Activated CD8-positive, alpha-beta memory T cell treated with anti-CD3 and anti-CD28 coated beads, Interleukin-2, amount 10 ng/mL, durations not matched to agents 7 days and 5 days (primary cell): Measurements from ENCODE around the gene CPNE7. TPM values are rescaled to one million over a fixed set of nuclear protein-coding genes. Genes with fewer than 3 reads are reported as not detected.

Experiments used
- ATAC-seq: fragments of 150-1000 bp; cut with Tn5 transposase; one replicate; pipeline ENCODE4 v1.10.0; 2021; ENCODE audit warnings: moderate library complexity
- CTCF ChIA-PET: fragments of 350-600 bp; sonication (Branson Sonifier 250); formaldehyde crosslinking; loops from one replicate; lab custom pipeline; 2021; ENCODE audit warnings: antibody characterized with exemption; lab: Charles Lee
- DNase-seq: peaks from one replicate; pipeline ENCODE4 v3.0.0-alpha.2; 2020
- H3K27ac Mint-ChIP-seq: one replicate; pipeline ENCODE4 v1.8.0; 2021; ENCODE audit warnings: mild to moderate bottlenecking, mixed read lengths
- H3K27me3 Mint-ChIP-seq: one replicate; pipeline ENCODE4 v1.8.0; 2021; ENCODE audit warnings: mixed read lengths
- H3K36me3 Mint-ChIP-seq: one replicate; pipeline ENCODE4 v1.8.0; 2021; ENCODE audit warnings: mild to moderate bottlenecking, mixed read lengths
- H3K4me1 Mint-ChIP-seq: one replicate; pipeline ENCODE4 v1.8.0; 2021; ENCODE audit warnings: mixed read lengths
- H3K4me3 Mint-ChIP-seq: one replicate; pipeline ENCODE4 v1.8.0; 2021; ENCODE audit warnings: mild to moderate bottlenecking, moderate library complexity, mixed read lengths
- H3K9me3 Mint-ChIP-seq: one replicate; pipeline ENCODE4 v1.8.0; 2022; ENCODE audit warnings: low read depth, mixed read lengths
- total RNA-seq, 2 experiments: library from RNA; stranded (reverse); gene quantifications; one replicate each; pipeline ENCODE4 v1.2.3, GENCODE V29; 2021

CPNE7 gene
- total RNA-seq, 2 experiments from 2014 or later: 0.38 to 3.1 TPM

DNA sequence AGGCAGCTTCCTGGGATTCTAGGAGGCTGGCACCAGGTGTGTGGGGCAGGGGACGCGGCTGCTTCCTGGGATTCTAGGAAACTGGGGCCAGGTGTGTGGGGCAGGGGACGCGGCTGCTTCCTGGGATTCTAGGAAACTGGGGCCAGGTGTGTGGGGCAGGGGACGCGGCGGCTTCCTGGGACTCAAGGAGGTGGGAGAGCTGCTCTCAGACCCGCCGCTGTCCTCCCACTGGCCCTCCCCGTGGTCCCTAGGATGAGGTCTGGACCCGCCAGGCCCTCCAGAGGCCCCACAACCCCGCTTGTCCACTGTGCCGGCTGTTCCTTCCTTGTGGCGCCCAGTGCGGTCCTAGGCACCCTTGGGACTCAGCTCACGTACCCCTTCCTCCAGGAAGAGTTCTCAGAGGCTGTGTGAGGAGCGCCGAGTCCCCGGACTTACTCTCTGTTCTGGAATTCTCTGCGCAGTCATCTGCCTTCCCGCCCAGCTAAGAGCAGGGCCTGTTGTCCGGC is 38.4 kb downstream of the CPNE7 start:
- Mint-ChIP-seq H3K27me3 (peaks cover 3% of the 10 kb centered on the region), H3K4me1 (peaks cover 9% of the 10 kb centered on the region), H3K36me3 (peaks cover 5% of the 10 kb centered on the region), H3K9me3 (peaks cover 7% of the 10 kb centered on the region), H3K27ac (no peak overlapping the region), H3K4me3 (no peak overlapping the region)
- ATAC-seq: no peak
- no peak for DNase-seq
- CTCF ChIA-PET: no interaction called here

DNA sequence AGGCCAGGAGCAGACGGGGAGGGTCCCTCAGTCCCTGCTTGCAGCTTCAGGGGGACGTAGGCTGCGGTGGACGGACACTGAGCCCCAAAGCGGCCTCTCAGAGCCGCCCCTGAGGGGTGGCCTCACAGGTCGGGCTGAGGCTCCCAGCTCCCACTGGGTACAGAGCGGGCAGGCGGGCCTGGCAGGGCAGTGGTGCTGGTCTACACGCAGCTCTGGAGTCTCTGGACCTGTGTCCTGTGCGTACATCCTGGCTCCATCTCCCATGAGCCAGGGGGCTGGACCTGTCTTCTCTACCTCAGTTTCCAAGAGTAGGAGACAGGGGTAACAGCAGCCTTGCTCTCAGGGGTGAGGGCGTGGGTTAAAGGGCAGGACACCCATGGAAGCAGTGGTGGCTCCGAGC is 39.6 kb downstream of the CPNE7 start:
- Mint-ChIP-seq H3K27ac (no peak overlapping the region), H3K4me1 (peaks cover 9% of the 10 kb centered on the region), H3K4me3 (no peak overlapping the region), H3K27me3 (peaks cover 3% of the 10 kb centered on the region), H3K9me3 (peaks cover 7% of the 10 kb centered on the region), H3K36me3 (peaks cover 5% of the 10 kb centered on the region)
- DNase-seq: no peak
- CTCF ChIA-PET: no interaction called here
- no peak for ATAC-seq

DNA sequence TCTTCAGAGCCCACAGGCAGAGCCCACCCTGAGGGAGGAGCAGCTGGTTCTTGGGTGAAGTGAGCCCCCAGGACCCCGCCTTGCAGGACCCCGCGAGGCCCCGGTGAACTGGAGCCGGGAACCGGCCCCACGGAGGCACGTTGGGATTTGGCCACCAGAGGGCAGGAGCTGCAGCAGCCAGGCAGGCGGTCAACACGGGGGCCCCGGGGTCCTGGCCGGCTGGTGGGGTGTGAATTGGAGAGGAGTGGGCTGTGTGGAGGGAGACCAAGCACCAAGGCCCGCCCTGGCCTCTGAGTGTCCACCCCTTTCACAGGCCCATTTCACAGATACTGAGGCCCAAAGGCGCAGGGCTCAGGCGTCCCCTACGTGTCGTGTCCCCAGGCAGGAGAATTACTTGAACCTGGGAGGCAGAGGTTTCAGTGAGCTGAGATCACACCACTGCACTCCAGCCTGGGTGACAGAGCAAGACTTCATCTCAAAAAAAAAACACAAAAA is 40.1 kb downstream of the CPNE7 start:
- no peak for DNase-seq

DNA sequence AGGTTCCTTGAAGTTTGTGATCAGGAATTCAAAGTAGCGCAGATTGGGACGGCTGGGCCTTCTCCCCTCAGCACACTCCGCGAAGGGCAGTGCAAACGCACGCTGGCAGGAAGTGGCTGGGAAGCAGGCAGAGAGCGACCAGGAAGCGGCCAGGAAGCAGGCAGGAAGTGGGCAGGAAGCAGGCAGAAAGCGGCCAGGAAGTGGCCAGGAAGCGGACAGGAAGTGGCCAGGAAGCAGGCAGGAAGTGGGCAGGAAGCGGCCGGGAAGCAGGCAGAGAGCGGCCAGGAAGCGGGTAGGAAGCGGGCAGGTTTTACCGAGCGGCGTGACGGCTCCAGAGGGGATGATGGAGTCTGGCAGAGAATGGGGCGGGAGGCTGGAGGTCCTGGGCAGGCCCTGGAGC is 41.1 kb downstream of the CPNE7 start:
- H3K36me3 Mint-ChIP-seq: peaks cover 5% of the 10 kb centered on the region
- CTCF ChIA-PET: interaction anchor here (0.7 kb wide), 1 partner anchor 449 kb away, joined by 3 read pairs; no protein-coding TSS in a partner anchor
- DNase-seq (no peak), ATAC-seq (peak; percentile 16)
- peak overlapping the region; percentile 26 for H3K4me3 Mint-ChIP-seq
- peak overlapping the region; percentile 91 for H3K27ac Mint-ChIP-seq
- H3K27me3 Mint-ChIP-seq: no peaks in the 10 kb centered on the region
- peaks cover 7% of the 10 kb centered on the region for H3K9me3 Mint-ChIP-seq
- peaks cover 9% of the 10 kb centered on the region for H3K4me1 Mint-ChIP-seq

More for the DNA sequence above, 40.1 kb downstream of the CPNE7 start:
- Mint-ChIP-seq H3K4me1 (peaks cover 9% of the 10 kb centered on the region), H3K27ac (no peak overlapping the region), H3K36me3 (peaks cover 5% of the 10 kb centered on the region), H3K27me3 (no peaks in the 10 kb centered on the region), H3K9me3 (peaks cover 7% of the 10 kb centered on the region), H3K4me3 (no peak overlapping the region)
- CTCF ChIA-PET: no interaction called here
- no peak for ATAC-seq

DNA sequence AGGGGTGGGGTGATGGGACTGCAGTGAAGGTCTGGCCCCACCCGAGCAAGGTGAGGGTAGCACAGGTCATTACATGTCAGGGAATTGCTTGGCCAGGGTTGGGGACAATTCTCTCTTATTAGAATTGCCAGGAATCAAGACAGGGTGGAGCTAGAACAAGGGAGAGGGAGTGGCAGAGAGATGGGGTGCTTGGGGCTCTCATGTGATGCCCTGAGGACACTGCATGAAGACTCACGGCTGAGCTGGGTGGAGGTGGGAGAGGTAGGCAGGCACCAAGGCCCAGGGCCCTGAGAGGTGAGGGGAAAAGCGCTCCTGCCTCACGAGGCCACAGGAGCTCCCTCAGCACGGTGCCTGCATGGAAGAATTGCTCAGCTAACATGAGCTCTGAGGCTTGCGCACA is 41.5 kb downstream of the CPNE7 start:
- H3K36me3 Mint-ChIP-seq: peaks cover 5% of the 10 kb centered on the region
- CTCF ChIA-PET: interaction anchor here (0.7 kb wide), 1 partner anchor 448 kb away, joined by 3 read pairs; no protein-coding TSS in a partner anchor
- DNase-seq (no peak), ATAC-seq (no peak)
- peaks cover 9% of the 10 kb centered on the region for H3K4me1 Mint-ChIP-seq
- H3K9me3 Mint-ChIP-seq: peaks cover 7% of the 10 kb centered on the region
- H3K4me3 Mint-ChIP-seq: no peak overlapping the region
- H3K27me3 Mint-ChIP-seq: peaks cover 3% of the 10 kb centered on the region
- H3K27ac Mint-ChIP-seq: peak overlapping the region; percentile 91

DNA sequence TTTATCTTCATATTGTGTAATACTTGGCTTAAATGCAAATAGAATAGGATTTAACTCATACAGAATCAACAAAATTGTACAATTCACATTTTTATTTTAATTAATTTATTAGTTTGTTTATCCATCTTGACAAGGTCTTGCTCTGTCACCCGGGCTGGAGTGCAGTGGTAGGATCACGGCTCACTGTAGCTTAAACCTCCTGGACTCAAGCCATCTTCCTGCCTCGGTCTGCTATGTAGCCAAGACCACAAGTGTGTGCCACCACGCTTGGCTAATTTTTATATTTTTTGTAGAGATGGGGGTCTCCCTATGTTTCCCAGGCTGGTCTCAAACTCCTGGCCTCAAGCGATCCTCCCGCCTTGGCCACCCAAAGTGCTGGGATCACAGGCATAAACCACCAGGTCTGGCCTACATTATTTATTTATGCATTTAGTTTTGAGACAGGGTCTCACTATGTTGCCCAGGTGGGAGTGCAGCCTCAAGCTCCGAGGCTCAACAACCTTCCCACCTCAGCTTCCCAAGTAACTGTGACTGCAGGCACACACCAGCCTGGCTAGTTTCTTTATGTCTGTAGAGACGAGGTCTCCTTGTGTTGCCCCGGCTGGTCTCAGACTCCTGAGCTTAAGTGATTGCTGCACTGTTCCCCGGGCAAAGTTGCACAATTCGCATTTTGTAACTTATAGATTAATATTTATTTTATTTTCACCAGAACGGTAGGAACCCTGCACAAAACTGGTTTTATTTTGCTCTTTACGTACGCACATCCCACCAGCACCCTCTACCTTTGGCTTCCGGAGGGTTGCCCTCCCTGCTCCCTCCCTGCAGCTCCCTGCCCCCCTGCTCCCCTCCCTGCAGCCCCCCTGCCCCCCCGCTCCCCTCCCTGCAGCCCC is 42.8 kb downstream of the CPNE7 start:
- H3K36me3 Mint-ChIP-seq: peaks cover 5% of the 10 kb centered on the region
- peaks cover 10% of the 10 kb centered on the region for H3K27me3 Mint-ChIP-seq
- DNase-seq: no peak
- H3K27ac Mint-ChIP-seq: no peak overlapping the region
- no peak for ATAC-seq
- H3K9me3 Mint-ChIP-seq: peaks cover 7% of the 10 kb centered on the region
- peaks cover 9% of the 10 kb centered on the region for H3K4me1 Mint-ChIP-seq
- CTCF ChIA-PET: no interaction called here
- H3K4me3 Mint-ChIP-seq: no peak overlapping the region

DNA sequence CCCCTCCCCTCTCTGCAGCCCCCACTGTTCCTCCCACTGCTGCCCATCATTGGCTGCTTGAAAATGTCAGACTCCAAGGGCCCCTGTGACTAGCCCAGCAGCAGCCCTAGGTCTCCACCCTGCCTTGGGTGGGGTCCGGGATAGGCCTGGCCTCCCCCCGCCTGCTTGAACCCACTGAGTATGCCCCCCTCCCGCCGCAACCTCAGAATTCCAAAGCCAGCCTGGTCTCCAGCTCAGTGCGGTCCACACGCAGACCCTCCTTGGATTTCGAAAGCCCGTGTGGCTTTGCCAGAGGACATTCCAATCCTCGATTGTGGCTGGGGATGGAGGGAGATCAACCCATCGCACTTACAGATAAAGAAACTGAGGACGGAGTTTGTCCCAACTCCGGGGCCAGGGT is 44.3 kb downstream of the CPNE7 start:
- H3K27me3 Mint-ChIP-seq: peaks cover 19% of the 10 kb centered on the region
- peaks cover 7% of the 10 kb centered on the region for H3K9me3 Mint-ChIP-seq
- peaks cover 5% of the 10 kb centered on the region for H3K36me3 Mint-ChIP-seq
- CTCF ChIA-PET: no interaction called here
- no peak overlapping the region for H3K27ac Mint-ChIP-seq
- no peak for ATAC-seq
- no peak overlapping the region for H3K4me3 Mint-ChIP-seq
- no peak for DNase-seq
- H3K4me1 Mint-ChIP-seq: peaks cover 9% of the 10 kb centered on the region

DNA sequence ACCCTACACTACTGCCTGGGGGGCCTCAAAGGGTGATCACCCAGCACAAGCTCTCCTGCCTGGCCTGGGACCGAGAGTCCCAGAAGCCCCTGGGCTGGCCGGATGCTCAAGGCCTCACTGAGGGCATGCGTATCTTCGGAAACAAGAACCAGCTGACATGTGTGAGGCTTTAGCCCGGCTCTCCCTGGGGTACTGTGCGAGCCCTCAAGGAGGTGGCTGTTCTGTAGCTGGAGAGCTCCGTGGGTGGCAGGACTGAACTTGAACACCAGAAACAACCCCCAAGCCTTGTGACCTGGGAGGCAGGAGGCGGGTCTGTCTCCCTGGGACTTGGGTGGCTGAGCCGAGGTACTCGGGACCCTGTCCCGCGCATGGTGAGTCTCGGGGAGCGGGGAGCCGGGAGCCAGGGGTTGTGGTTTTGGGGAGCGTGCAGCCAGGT is 44.9 kb downstream of the CPNE7 start:
- no peak overlapping the region for H3K27ac Mint-ChIP-seq
- DNase-seq (no peak), ATAC-seq (no peak)
- no peak overlapping the region for H3K4me3 Mint-ChIP-seq
- H3K27me3 Mint-ChIP-seq: peaks cover 23% of the 10 kb centered on the region
- CTCF ChIA-PET: no interaction called here
- peaks cover 7% of the 10 kb centered on the region for H3K9me3 Mint-ChIP-seq
- H3K36me3 Mint-ChIP-seq: peaks cover 5% of the 10 kb centered on the region
- peaks cover 9% of the 10 kb centered on the region for H3K4me1 Mint-ChIP-seq

DNA sequence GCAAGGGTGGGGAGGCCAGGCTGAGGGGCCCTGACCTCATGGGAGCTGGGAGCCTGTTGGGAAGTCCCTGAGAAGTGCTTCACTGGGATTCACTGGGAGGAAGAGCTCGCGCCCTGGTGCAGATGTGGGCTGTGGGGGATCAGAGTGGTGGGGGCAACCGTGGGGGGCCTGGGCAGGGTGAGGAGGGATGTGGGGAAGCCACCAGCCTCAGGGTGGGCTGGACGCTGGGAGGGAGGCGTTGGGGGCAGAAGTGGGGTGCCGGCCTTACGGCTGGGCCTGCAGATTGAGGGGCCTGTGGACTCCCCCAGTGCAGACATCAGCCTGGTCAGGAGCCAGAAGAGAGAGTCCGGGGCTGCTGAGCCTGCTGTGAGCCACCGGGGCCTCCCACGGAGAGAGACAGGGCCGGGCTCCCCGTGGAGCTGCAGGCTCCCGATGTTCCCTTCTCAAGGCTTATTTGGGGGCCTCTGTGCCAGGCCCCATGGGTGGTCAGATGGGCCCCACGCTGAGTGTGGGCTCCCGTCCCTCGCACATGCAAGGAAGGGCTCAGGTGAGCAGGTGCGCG is 45.7 kb downstream of the CPNE7 start:
- H3K4me1 Mint-ChIP-seq: peaks cover 9% of the 10 kb centered on the region
- DNase-seq: no peak
- H3K9me3 Mint-ChIP-seq: peaks cover 7% of the 10 kb centered on the region
- peaks cover 23% of the 10 kb centered on the region for H3K27me3 Mint-ChIP-seq
- H3K27ac Mint-ChIP-seq: no peak overlapping the region
- H3K4me3 Mint-ChIP-seq: no peak overlapping the region
- ATAC-seq: no peak
- CTCF ChIA-PET: no interaction called here
- H3K36me3 Mint-ChIP-seq: peaks cover 5% of the 10 kb centered on the region

DNA sequence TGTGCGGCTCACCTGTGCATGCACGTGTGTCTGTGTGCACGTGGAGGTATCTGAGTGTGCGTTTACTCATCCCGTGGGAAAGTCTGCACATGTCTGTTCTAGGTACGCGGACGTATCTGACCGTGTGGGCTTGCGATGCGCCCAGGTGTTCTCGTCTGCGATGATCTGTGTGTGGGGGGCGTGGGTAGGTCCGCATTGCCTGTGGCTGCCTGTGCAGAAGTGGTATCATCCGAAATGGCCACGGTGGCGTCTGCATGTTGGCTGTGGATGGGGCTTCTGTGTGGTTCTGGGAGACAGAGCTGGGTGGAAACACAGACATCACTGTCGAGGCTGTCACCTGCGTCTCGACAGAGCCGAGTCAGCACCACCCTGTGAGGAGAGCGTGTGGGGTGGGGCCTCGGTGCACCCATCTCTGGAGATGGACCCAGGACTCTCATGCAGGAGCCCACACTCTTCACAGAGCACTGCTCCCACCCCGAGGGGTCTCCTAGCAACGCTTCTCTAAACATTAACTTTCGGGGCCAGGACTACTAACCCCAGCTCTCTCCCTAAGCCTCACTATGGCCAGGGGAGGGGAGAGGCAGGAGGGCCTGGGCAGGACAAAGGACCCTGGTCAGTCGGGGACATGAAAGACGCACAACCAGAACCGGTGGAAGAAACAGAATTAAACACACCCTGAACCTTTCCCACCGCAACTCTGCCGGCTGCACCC is 46.3 kb downstream of the CPNE7 start:
- ATAC-seq (no peak), DNase-seq (no peak)
- Mint-ChIP-seq H3K27me3 (peaks cover 23% of the 10 kb centered on the region), H3K9me3 (peaks cover 3% of the 10 kb centered on the region), H3K36me3 (peaks cover 2% of the 10 kb centered on the region), H3K27ac (no peak overlapping the region), H3K4me3 (no peak overlapping the region), H3K4me1 (peaks cover 4% of the 10 kb centered on the region)
- CTCF ChIA-PET: no interaction called here

DNA sequence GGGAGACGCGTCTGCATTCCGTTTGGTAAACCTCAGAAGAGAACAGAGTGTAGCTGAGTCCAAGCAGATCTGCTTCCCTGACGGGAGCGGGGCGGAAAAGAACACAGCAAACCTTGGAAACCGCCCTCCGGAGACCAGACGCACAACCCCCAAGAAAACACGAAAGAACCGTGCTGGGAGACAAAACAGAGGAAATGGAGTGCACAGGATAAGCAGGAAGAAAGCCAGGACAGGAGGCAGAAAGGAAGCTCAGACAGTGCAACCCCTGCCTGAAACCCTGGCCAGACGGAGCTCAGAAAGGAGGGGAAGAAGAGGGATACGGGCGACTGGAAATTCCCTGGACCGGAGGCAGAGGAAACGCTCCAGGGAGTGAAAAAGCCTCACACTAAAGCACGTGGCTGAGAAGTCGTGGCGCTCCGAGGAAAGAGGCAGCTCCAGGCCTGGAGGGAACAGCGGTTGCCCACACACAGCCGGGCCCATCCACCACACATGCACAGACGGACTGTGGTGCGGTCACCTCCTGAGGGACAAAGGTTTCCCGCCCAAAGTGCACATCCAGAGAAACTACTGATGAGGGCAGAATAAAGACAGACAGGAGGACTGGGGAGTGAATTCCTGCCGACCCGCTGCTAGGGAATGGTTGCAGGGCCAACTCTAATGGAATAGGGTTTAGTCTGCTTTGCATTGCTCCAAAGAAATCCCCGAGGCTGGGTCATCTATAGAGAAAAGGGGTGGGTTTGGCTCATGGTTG is 48.1 kb downstream of the CPNE7 start:
- CTCF ChIA-PET: no interaction called here

DNA sequence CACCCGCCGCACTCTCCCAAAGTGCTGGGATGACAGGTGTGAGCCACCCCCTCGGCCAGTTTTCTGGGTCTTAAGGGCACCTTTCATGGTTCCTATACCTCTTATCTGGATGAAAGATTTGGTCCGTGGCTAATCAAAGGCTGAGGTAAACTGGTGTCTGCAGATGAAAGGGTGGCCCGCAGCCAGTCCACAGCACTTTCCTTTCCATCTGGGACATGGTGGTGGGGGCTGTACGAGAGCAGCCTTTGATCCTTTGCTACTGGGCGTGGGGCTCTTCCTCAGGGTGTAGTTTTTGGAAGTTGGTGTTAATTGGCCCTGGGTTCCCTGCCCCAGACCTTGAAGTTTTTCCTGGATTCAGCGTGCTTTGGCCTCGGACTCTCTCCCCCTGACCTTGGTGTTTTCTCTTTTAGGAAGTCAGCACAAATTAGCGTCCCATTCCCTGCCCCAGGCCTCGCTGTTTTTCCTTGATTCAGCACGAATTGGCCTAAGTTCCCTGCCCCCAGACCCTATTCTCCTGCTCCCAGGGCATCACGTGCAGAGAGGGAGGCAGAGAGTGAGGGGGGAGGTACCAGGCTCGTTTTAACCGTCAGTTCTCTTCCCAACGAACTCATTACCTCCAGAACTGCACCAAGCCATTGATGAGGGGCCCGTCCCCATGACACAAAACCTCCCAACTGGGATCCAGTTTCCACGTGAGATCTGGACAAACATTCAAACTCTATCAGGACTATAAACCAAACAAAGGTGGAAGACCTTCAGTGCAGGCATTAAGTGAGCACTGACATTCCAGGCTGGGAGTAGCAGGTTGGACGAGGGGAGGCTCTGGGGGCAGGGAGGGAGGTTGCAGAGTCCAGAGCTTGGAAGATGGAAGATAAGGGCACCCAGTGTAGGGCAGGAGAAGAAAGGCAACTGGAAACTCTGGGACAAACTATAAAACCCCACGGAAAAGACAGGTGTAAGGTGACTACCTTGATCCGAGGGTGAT is 49.5 kb downstream of the CPNE7 start:
- no peaks in the 10 kb centered on the region for H3K36me3 Mint-ChIP-seq
- peaks cover 23% of the 10 kb centered on the region for H3K27me3 Mint-ChIP-seq

More for the DNA sequence above, 48.1 kb downstream of the CPNE7 start:
- Mint-ChIP-seq H3K4me1 (no peaks in the 10 kb centered on the region), H3K27me3 (peaks cover 23% of the 10 kb centered on the region), H3K36me3 (no peaks in the 10 kb centered on the region), H3K9me3 (no peaks in the 10 kb centered on the region), H3K4me3 (no peak overlapping the region), H3K27ac (no peak overlapping the region)
- DNase-seq (no peak), ATAC-seq (no peak)

More for the DNA sequence above, 49.5 kb downstream of the CPNE7 start:
- Mint-ChIP-seq H3K4me1 (no peaks in the 10 kb centered on the region), H3K9me3 (no peaks in the 10 kb centered on the region), H3K4me3 (no peak overlapping the region), H3K27ac (no peak overlapping the region)
- CTCF ChIA-PET: no interaction called here
- ATAC-seq (no peak), DNase-seq (no peak)
